HL-60 (cell line): ENCODE data around the gene DXO.

Experiments
- GABPA ChIP-seq: IDR thresholded peaks from 2 replicates; pipeline ENCODE4 v1.6.1; 2012; ENCODE audit warnings: low read depth
- POLR2AphosphoS5 ChIP-seq: IDR thresholded peaks from 2 replicates; pipeline ENCODE4 v1.6.1; 2012; ENCODE audit warnings: low read depth
- SPI1 ChIP-seq: IDR thresholded peaks from 2 replicates; pipeline ENCODE4 v1.6.1; 2012; ENCODE audit warnings: low read depth, mild to moderate bottlenecking, borderline replicate concordance
- TF ChIP-seq, protein P1 (sequence below): IDR thresholded peaks from one replicate; pipeline ENCODE4 v1.5.1; 2011; ENCODE audit warnings: low read length, control low read depth, inconsistent platforms; ENCODE audit not compliant: insufficient read depth
- TF ChIP-seq, protein P2 (sequence below): IDR thresholded peaks from 2 replicates; pipeline ENCODE4 v1.6.1; 2012; ENCODE audit warnings: low read depth; ENCODE audit not compliant: insufficient replicate concordance

DNA sequence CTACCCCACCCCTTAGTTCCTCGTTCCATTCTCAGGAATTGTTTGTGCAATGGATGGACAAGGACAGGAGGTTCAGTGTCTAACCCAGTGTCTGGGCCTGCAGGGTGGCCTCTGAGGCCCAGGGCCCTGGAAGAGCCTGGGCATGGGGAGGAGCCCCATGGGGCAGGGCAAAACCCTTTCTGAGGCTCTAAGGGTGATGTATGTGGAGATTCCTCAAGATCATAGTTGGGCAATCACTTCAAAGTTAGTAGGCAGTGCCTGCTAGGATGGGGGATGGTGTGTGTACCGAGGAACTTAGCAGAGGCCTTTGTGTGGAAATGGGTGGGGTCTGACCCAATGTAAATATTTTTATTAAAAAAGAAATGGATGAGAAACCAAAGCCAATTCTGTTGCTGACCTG, 51.1 kb downstream of the DXO start:
- TF ChIP-seq POLR2AphosphoS5: no peak
- TF ChIP-seq, protein P1, sequence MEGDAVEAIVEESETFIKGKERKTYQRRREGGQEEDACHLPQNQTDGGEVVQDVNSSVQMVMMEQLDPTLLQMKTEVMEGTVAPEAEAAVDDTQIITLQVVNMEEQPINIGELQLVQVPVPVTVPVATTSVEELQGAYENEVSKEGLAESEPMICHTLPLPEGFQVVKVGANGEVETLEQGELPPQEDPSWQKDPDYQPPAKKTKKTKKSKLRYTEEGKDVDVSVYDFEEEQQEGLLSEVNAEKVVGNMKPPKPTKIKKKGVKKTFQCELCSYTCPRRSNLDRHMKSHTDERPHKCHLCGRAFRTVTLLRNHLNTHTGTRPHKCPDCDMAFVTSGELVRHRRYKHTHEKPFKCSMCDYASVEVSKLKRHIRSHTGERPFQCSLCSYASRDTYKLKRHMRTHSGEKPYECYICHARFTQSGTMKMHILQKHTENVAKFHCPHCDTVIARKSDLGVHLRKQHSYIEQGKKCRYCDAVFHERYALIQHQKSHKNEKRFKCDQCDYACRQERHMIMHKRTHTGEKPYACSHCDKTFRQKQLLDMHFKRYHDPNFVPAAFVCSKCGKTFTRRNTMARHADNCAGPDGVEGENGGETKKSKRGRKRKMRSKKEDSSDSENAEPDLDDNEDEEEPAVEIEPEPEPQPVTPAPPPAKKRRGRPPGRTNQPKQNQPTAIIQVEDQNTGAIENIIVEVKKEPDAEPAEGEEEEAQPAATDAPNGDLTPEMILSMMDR: no peak
- TF ChIP-seq, protein P2, sequence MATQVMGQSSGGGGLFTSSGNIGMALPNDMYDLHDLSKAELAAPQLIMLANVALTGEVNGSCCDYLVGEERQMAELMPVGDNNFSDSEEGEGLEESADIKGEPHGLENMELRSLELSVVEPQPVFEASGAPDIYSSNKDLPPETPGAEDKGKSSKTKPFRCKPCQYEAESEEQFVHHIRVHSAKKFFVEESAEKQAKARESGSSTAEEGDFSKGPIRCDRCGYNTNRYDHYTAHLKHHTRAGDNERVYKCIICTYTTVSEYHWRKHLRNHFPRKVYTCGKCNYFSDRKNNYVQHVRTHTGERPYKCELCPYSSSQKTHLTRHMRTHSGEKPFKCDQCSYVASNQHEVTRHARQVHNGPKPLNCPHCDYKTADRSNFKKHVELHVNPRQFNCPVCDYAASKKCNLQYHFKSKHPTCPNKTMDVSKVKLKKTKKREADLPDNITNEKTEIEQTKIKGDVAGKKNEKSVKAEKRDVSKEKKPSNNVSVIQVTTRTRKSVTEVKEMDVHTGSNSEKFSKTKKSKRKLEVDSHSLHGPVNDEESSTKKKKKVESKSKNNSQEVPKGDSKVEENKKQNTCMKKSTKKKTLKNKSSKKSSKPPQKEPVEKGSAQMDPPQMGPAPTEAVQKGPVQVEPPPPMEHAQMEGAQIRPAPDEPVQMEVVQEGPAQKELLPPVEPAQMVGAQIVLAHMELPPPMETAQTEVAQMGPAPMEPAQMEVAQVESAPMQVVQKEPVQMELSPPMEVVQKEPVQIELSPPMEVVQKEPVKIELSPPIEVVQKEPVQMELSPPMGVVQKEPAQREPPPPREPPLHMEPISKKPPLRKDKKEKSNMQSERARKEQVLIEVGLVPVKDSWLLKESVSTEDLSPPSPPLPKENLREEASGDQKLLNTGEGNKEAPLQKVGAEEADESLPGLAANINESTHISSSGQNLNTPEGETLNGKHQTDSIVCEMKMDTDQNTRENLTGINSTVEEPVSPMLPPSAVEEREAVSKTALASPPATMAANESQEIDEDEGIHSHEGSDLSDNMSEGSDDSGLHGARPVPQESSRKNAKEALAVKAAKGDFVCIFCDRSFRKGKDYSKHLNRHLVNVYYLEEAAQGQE: no peak
- no peak for TF ChIP-seq GABPA
- TF ChIP-seq SPI1: no peak
